Medulla oblongata (tissue), 1 donor: ENCODE data around the gene AIFM2.
"Not testable (repeated sequence)": the region's sequence is repeated elsewhere in the genome, so short reads cannot be mapped to it uniquely, and the experiment has no call there.

Experiments
- DNase-seq: peaks from one replicate; pipeline ENCODE4 v3.0.0-alpha.2; 2015; ENCODE audit errors: extremely low spot score

Gene AIFM2

GRCh38 chr10:70093335-70093944 lies 39.2 kb downstream of the AIFM2 start:
- DNase-seq, result no peak

- DNase-seq, result no peak
These were observed 40.3 kb downstream of the AIFM2 start for GRCh38 chr10:70092389-70092718.

DNA sequence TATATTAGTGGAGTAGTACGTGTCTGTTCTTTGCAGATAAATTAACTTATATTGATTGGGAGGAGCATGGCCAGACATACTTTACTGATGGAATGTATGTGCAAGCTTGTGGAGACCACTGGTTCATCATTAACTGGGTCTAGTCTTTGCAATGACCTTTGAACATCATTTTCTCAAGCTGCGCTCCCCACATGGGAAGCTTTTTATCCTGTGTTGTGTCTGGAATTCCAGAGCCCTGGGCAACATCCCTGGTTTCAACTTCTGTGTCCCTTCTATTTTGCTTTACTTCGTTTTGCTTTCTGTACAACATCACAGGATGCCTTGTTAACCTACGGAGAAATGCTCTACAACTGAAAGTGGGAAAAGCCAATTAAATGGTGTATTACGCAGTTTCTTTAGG lies 41.7 kb downstream of the AIFM2 start:
- no peak for DNase-seq

- DNase-seq, result no peak
These were observed 42.6 kb downstream of the AIFM2 start for GRCh38 chr10:70090013-70090412.

DNA sequence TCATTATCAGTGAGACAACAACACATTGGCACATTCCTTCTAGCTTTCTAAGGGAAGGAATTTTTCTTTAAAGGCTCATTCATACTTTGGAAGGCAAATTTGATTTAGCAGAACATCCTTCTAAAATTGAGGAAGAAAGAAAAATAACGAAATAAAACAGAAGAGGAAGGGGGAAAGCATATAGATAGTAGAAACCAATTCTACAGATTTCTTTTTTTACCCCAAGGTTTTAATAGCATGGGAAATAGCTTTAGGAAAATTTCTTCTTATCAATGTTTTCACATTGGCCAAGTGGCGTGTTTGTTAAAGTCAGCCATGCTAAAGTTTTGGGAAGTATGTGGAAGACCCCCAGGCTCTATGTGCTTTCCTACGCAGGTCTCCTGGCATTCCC lies 44.3 kb downstream of the AIFM2 start:
- DNase-seq, result no peak

GRCh38 chr10:70087616-70088307 lies 44.9 kb downstream of the AIFM2 start:
- no peak for DNase-seq

- no peak for DNase-seq
These were observed 46.5 kb downstream of the AIFM2 start for GRCh38 chr10:70085975-70086613.

- DNase-seq, result no peak
These were observed 48.4 kb downstream of the AIFM2 start for GRCh38 chr10:70084189-70084588.

DNA sequence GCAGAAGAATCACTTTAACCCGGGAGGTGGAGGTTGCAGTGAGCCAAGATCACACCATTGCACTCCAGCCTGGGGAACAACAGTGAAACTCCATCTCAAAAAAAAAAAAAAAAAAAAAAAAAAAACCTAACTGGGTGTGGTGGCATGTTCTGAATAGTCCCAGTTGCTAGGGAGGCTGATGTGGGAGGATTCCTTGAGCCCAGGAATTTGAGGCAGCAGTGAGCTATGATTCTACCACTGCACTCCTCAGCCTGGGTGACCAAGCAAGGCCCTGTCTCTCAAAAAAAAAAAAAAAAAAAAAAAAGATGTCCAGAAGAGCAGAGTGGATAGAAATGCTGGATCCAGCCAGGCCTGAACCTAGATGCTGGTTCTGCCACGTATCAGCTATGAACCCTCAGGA lies 51.8 kb downstream of the AIFM2 start:
- not testable (repeated sequence) for DNase-seq

GRCh38 chr10:70078937-70079336 lies 53.7 kb downstream of the AIFM2 start:
- DNase-seq, result no peak

- no peak for DNase-seq
These were observed 54.3 kb downstream of the AIFM2 start for GRCh38 chr10:70078329-70078728.

DNA sequence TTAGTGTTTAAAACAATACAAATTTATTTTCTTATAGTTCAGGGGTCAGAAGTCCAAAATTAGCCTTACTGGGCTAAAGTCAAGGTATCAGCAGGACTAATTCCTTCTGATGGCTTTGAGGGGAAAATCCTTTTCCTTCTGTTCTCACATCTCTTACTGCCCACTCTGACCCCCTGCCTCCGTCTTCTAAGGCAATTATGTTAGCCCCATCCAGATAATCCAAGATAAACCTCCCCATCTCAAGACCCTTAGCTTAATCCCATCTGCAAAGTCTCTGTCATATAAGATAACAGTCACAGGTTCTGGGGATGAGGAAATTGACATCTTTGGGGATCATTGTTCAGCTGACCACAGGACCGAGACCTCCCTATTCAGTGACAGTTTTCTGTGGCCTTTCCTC lies 57.7 kb downstream of the AIFM2 start:
- DNase-seq, result no peak

DNA sequence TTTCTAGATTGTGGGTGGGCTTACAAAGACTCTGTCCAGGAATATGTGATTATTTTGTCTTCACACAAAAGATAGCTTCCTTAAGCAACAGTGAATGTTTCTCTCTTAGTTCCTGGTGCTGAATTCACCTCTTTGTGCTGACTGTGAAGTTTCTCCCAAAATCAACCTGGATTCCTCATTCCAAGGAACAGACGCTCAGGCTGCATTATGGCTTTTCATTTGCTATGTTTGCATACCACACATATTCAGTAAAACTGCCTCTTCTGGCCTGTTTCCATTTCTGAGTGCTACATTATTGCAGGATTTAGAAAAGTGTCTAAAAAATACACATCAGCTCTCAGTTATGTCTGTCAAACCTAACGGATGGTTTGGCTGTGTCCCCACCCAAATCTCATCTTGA lies 58.5 kb downstream of the AIFM2 start:
- DNase-seq, result no peak

DNA sequence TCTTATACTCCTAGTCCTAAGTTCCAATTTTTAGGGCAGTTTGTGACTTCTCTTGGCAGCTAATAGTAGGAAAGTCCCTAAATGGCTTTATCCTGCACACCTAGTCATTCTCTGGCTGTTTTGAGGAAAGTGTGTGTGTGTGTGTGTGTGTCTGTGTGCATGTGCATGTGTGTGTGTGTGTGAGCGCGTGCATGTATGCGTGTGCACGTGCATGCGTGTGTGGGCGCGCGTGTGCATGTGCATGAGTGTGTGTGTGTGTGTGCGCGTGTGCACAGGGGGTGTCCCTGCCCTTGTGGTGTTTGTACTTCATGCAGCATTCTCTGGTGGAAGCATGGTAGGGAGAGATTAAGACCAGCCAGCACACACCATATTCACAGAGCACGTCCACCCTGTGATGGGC lies 61.8 kb downstream of the AIFM2 start:
- no peak for DNase-seq

DNA sequence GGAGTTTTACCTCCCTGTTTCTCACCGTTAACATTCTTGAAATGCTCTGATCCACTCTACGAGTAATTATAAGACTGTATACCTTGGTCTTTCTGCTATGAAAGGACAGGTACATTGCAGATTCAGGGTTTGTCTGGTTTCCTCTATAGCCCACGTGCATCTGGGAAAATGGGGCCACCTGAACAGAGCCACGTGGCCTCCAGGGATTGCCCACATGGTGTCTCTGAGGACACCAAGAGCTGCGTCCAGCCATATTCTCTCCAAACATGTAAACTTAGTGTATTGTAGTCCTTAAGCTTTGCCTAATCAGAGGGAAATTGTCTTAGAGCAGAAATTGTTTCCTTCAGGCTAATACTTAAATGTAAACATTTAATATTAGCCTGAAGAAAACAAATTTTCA lies 63.3 kb downstream of the AIFM2 start:
- no peak for DNase-seq

DNA sequence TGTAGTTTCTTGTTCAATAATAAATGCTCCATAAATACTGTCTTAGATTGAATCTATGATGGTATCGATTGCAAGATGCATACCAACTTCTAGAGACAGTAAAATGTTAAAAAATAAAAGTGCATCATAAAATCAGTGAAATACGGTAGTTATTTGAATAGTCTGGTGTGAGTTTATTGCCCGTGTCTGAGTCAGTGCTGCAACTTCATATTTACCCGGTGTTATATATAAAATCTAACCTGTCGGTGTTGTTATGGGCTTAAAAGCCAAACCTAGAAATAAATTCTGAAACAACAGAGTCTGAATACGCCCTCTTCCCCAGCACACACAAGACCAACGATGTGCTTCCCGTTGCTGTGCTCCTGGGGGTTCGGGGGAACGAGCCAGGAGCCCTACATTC lies 63.7 kb downstream of the AIFM2 start:
- DNase-seq, result no peak

DNA sequence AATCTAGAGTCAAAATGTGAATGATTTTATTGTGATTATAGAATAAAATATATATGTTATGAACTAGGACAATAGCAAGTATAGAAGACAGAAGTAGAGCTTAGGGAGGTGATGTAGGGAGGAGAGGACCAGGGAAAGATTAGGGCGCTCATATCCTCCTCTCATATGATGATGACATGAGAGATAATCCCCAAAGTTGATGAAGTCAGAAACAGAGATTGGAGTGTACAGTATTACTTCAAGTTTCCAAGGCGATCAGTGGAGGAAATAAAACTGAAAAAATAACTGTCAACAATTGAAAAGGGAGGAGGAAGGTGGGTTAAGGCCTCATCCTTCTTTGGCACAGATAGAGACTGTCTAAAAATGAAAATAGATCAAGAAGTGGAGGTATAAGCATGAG lies 65.0 kb downstream of the AIFM2 start:
- no peak for DNase-seq

GRCh38 chr10:70066190-70066589 lies 66.4 kb downstream of the AIFM2 start:
- DNase-seq, result no peak

GRCh38 chr10:70064486-70064885 lies 68.1 kb downstream of the AIFM2 start:
- DNase-seq, result no peak

DNA sequence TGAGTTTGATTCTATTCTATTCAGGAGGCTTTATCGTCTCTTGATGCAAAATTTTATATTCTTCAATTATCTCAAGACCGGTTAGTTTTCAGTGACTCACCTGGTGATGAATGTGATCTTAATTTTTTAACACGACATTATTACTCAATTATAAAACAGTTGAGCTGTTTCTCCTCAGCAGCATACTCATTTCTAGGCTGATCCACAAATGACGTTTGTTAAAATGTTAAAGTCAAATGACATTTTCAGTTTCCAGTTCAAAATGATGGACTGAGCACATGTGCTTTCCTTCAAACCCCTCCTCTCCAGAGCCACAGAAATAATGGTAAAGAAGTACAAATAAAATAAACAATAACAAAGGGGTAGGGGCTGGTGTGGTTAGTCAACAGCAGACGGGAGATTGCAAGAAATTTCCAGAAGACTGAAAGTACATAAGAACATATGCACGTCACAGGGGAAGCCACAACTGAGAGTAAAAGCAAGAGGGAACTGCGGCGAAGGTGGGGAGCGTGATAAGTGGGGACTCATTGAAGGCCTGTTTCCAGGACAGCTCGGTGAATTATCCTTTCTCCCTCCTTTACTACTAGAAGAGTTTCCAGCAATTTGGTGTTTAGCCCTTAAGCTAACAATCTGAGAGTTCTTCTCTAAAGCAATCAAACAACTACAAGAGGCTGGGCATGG lies 69.1 kb downstream of the AIFM2 start:
- no peak for DNase-seq
